Fibroblast of lung (primary cell): ENCODE measurements around the gene AP5B1. TPM values are rescaled to one million over a fixed set of nuclear protein-coding genes. Genes with fewer than 3 reads are reported as not detected.

Experiments
- DNase-seq, 2 donors: peaks; one replicate each; pipeline versions ENCODE4 v3.0.0 to v3.0.0-alpha.2; 2010; ENCODE audit warnings: low read depth in 2 of 2
- H2AFZ ChIP-seq: 2 replicates; pipeline ENCODE4 v1.5.1; 2012; ENCODE audit warnings: low read length, control low read depth, inconsistent platforms
- H3K27ac ChIP-seq: 2 replicates; pipeline ENCODE4 v1.5.1; 2011; ENCODE audit warnings: low read length, control low read depth; ENCODE audit not compliant: insufficient read depth
- H3K27me3 ChIP-seq: 2 replicates; pipeline ENCODE4 v1.5.1; 2011; ENCODE audit warnings: mild to moderate bottlenecking, low read length; ENCODE audit not compliant: control insufficient read depth, insufficient read depth
- H3K36me3 ChIP-seq: 2 replicates; pipeline ENCODE4 v1.5.1; 2011; ENCODE audit warnings: low read length; ENCODE audit not compliant: control insufficient read depth, insufficient read depth
- H3K4me1 ChIP-seq: 2 replicates; pipeline ENCODE4 v1.5.1; 2011; ENCODE audit warnings: low read length; ENCODE audit not compliant: control insufficient read depth, insufficient read depth; ENCODE audit errors: extremely low read depth
- H3K4me2 ChIP-seq: 2 replicates; pipeline ENCODE4 v1.5.1; 2011; ENCODE audit warnings: low read length, control low read depth; ENCODE audit not compliant: insufficient read depth; ENCODE audit errors: extremely low read depth
- H3K4me3 ChIP-seq, 4 experiments: fragments of 200-600 bp in 1 of 4; sonication (generic) in 1 of 4; replicated peaks in 1 of 4; 2 replicates each; pipeline ENCODE4 v1.5.1; 2011 to 2016; ENCODE audit warnings: low read length in 4 of 4, low read depth in 3 of 4, mild to moderate bottlenecking in 3 of 4, control low read depth in 2 of 4, inconsistent platforms in 1 of 4, mixed read lengths in 1 of 4; ENCODE audit not compliant: insufficient read depth in 1 of 4; ENCODE audit errors: control extremely low read depth in 1 of 4
- H3K79me2 ChIP-seq: 2 replicates; pipeline ENCODE4 v1.5.1; 2012; ENCODE audit warnings: mild to moderate bottlenecking, low read length, inconsistent platforms; ENCODE audit not compliant: control insufficient read depth, insufficient read depth
- H3K9ac ChIP-seq: 2 replicates; pipeline ENCODE4 v1.5.1; 2011; ENCODE audit warnings: mild to moderate bottlenecking, low read length, control low read depth; ENCODE audit not compliant: insufficient read depth
- H3K9me3 ChIP-seq: 2 replicates; pipeline ENCODE4 v1.5.1; 2012; ENCODE audit warnings: low read depth, low read length; ENCODE audit not compliant: control insufficient read depth, insufficient read depth
- H4K20me1 ChIP-seq: 2 replicates; pipeline ENCODE4 v1.5.1; 2011; ENCODE audit warnings: low read length; ENCODE audit not compliant: control insufficient read depth, insufficient read depth; ENCODE audit errors: extremely low read depth
- EZH2 ChIP-seq: IDR thresholded peaks from 2 replicates; pipeline ENCODE4 v1.5.1; 2012; ENCODE audit warnings: low read length, control low read depth, mild to moderate bottlenecking; ENCODE audit errors: missing control alignments
- polyA plus RNA-seq, 2 donors: library from polyadenylated mRNA; depleted of rRNA in 1 of 2; stranded (reverse) in 1 of 2; unstranded in 1 of 2; fragments of >200 nt; gene quantifications; 2 replicates each; pipeline ENCODE4 v1.2.1, GENCODE V29; 2011 to 2012; ENCODE audit warnings: missing spikeins in 1 of 2
- total RNA-seq: library from RNA; depleted of rRNA; stranded (reverse); fragments of >200 nt; gene quantifications from 2 replicates; pipeline ENCODE4 v1.2.1, GENCODE V29; 2014
- TF ChIP-seq, protein P1 (sequence below), 2 donors: IDR thresholded peaks in 1 of 2; conservative IDR thresholded peaks in 1 of 2; 1 replicate in 1 of 2; 2 replicates in 1 of 2; pipeline ENCODE4 v1.5.1; 2011 to 2012; ENCODE audit warnings: low read length in 2 of 2, control low read depth in 1 of 2, inconsistent platforms in 1 of 2, low read depth in 1 of 2, mild to moderate bottlenecking in 1 of 2

The AP5B1 gene
- total and polyA plus RNA-seq, 2 donors (not counting 1 experiment from before 2014, with no cell fraction given) = 1.6 to 6.3 TPM

- H3K27me3 ChIP-seq = no peaks in the 10 kb centered on the region
- peak overlapping the region; percentile 89 for H3K4me2 ChIP-seq
- peak overlapping the region; percentile 67 for H2AFZ ChIP-seq
- no peak for TF ChIP-seq EZH2
- TF ChIP-seq, protein P1, sequence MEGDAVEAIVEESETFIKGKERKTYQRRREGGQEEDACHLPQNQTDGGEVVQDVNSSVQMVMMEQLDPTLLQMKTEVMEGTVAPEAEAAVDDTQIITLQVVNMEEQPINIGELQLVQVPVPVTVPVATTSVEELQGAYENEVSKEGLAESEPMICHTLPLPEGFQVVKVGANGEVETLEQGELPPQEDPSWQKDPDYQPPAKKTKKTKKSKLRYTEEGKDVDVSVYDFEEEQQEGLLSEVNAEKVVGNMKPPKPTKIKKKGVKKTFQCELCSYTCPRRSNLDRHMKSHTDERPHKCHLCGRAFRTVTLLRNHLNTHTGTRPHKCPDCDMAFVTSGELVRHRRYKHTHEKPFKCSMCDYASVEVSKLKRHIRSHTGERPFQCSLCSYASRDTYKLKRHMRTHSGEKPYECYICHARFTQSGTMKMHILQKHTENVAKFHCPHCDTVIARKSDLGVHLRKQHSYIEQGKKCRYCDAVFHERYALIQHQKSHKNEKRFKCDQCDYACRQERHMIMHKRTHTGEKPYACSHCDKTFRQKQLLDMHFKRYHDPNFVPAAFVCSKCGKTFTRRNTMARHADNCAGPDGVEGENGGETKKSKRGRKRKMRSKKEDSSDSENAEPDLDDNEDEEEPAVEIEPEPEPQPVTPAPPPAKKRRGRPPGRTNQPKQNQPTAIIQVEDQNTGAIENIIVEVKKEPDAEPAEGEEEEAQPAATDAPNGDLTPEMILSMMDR (conservative IDR thresholded peaks at IDR 0.05 in 1 of 2, IDR thresholded peaks at IDR 0.05 in 1 of 2; ENCODE audit: low read depth in 1 of 2, low read length in 2 of 2) = peak; percentile 78 to 92
- no peaks in the 10 kb centered on the region for H4K20me1 ChIP-seq
- H3K36me3 ChIP-seq = no peaks in the 10 kb centered on the region
- H3K27ac ChIP-seq = peak overlapping the region; percentile 9
- no peaks in the 10 kb centered on the region for H3K9me3 ChIP-seq
- no peaks in the 10 kb centered on the region for H3K79me2 ChIP-seq
- H3K4me1 ChIP-seq = no peaks in the 10 kb centered on the region
- H3K9ac ChIP-seq = peak overlapping the region; percentile 60
- H3K4me3 ChIP-seq = peak overlapping the region; percentile 52 to 70 (median 66)
- peak; percentile 73 to 86 for DNase-seq
Measured at GRCh38 chr11:65817835-65818680, 37.3 kb upstream of the AP5B1 start.

- H3K27ac ChIP-seq = peak overlapping the region; percentile 9
- H3K4me2 ChIP-seq = peak overlapping the region; percentile 89
- no peaks in the 10 kb centered on the region for H3K4me1 ChIP-seq
- H3K4me3 ChIP-seq = peak overlapping the region; percentile 52 to 70 (median 66)
- peak in 1 of 2 donors; percentile 20 for DNase-seq
- H2AFZ ChIP-seq = peak overlapping the region; percentile 67
- no peak overlapping the region for H3K9ac ChIP-seq
- TF ChIP-seq EZH2 = no peak
- TF ChIP-seq, protein P1 (conservative IDR thresholded peaks at IDR 0.05 in 1 of 2, IDR thresholded peaks at IDR 0.05 in 1 of 2; ENCODE audit: low read depth in 1 of 2, low read length in 2 of 2) = no peak
- H3K79me2 ChIP-seq = no peaks in the 10 kb centered on the region
- no peaks in the 10 kb centered on the region for H4K20me1 ChIP-seq
- no peaks in the 10 kb centered on the region for H3K27me3 ChIP-seq
- no peaks in the 10 kb centered on the region for H3K9me3 ChIP-seq
- no peaks in the 10 kb centered on the region for H3K36me3 ChIP-seq
Measured at GRCh38 chr11:65817312-65817834, 36.6 kb upstream of the AP5B1 start.

DNA sequence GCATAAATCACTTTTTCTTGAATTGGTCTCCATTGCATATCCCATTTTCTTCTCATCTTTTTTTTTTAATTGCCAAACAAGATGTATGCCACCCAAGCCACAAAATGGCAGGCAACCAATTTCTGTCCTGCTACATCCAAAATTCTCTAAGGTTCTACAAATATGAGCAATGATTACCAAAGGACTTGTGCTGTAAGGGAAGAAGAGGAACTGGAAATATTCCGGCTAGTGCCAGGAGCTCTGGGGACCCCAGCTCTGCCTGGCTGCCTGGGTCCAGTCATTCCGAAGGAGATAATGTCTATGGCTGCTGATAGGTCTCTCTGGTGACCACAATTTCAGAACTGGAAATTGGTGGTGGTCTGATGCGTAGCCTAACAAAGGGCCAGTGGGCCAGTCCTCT is 35.9 kb upstream of the AP5B1 start:
- Histone ChIP-seq H3K9me3 (no peaks in the 10 kb centered on the region), H3K27me3 (no peaks in the 10 kb centered on the region), H3K4me3 (peak overlapping the region in 1 of 4 experiments; percentile 65), H3K4me1 (no peaks in the 10 kb centered on the region), H3K9ac (no peak overlapping the region), H2AFZ (no peak overlapping the region), H3K27ac (no peak overlapping the region), H3K36me3 (no peaks in the 10 kb centered on the region), H4K20me1 (no peaks in the 10 kb centered on the region), H3K79me2 (no peaks in the 10 kb centered on the region), H3K4me2 (no peak overlapping the region)
- TF ChIP-seq, protein P1 (conservative IDR thresholded peaks at IDR 0.05 in 1 of 2, IDR thresholded peaks at IDR 0.05 in 1 of 2; ENCODE audit: low read depth in 1 of 2, low read length in 2 of 2) = no peak
- no peak for TF ChIP-seq EZH2
- DNase-seq = no peak
